Body of pancreas (tissue), 4 donors: ENCODE measurements around the gene COL6A1.

Experiments
- CTCF ChIP-seq, 7 experiments: fragments of 450-650 bp in 4 of 7; fragments of 200-600 bp in 3 of 7; sonication (generic) in 3 of 7; IDR thresholded peaks; one replicate each; pipeline ENCODE4 v1.5.1; 2016 to 2019; ENCODE audit warnings: antibody characterized with exemption in 7 of 7
- POLR2A ChIP-seq, 3 donors: fragments of 450-650 bp; IDR thresholded peaks; one replicate each; pipeline ENCODE4 v1.6.1; 2016; ENCODE audit warnings: antibody characterized with exemption in 3 of 3, mild to moderate bottlenecking in 2 of 3

- TF ChIP-seq CTCF (IDR thresholded peaks at IDR 0.05): no peak
- TF ChIP-seq POLR2A (IDR thresholded peaks at IDR 0.05): no peak
Observed at GRCh38 chr21:45991606-45992300, 10.2 kb downstream of the COL6A1 start.
